Measurements from ENCODE around the gene POLR2I.
A peak's percentile ranks its signal among the peaks of the same experiment; 100 is the strongest.

POLR2I gene

DNA sequence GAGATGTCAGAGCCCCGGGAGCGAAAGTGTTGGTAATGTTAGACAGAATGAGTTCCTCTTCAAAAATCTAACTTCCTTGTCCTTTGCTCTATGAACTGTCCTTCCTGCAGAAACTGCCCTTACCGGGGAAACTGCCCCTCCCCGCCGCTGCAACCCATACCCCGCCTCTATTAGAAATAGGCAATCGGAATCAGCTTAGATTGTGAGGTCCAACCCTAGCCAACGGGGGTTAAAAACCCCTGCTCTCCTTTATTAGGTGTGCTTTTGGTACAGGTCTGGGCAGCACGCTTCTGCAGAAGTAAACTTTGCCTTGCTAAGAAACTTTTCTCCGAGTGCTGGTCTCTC lies 13.7 kb upstream of the POLR2I start:
- H3K27ac ChIP-seq = peak overlapping the region; percentile 80
- TF ChIP-seq ZFX (IDR thresholded peaks at IDR 0.05) = no peak
- TF ChIP-seq, protein P1, sequence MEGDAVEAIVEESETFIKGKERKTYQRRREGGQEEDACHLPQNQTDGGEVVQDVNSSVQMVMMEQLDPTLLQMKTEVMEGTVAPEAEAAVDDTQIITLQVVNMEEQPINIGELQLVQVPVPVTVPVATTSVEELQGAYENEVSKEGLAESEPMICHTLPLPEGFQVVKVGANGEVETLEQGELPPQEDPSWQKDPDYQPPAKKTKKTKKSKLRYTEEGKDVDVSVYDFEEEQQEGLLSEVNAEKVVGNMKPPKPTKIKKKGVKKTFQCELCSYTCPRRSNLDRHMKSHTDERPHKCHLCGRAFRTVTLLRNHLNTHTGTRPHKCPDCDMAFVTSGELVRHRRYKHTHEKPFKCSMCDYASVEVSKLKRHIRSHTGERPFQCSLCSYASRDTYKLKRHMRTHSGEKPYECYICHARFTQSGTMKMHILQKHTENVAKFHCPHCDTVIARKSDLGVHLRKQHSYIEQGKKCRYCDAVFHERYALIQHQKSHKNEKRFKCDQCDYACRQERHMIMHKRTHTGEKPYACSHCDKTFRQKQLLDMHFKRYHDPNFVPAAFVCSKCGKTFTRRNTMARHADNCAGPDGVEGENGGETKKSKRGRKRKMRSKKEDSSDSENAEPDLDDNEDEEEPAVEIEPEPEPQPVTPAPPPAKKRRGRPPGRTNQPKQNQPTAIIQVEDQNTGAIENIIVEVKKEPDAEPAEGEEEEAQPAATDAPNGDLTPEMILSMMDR (conservative IDR thresholded peaks at IDR 0.05) = no peak

DNA sequence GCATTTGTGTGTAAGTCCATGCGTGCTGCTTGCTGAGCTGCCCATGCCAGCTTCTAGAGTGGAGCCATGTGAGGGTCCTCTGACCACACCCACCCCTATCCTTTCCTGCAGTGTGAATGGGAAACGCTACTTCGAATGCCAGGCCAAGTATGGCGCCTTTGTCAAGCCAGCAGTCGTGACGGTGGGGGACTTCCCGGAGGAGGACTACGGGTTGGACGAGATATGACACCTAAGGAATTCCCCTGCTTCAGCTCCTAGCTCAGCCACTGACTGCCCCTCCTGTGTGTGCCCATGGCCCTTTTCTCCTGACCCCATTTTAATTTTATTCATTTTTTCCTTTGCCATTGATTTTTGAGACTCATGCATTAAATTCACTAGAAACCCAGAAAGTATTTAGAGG lies 10.9 kb upstream of the POLR2I start:
- no peak for TF ChIP-seq ZFX (IDR thresholded peaks at IDR 0.05)
- TF ChIP-seq, protein P1 (conservative IDR thresholded peaks at IDR 0.05) = no peak

DNA sequence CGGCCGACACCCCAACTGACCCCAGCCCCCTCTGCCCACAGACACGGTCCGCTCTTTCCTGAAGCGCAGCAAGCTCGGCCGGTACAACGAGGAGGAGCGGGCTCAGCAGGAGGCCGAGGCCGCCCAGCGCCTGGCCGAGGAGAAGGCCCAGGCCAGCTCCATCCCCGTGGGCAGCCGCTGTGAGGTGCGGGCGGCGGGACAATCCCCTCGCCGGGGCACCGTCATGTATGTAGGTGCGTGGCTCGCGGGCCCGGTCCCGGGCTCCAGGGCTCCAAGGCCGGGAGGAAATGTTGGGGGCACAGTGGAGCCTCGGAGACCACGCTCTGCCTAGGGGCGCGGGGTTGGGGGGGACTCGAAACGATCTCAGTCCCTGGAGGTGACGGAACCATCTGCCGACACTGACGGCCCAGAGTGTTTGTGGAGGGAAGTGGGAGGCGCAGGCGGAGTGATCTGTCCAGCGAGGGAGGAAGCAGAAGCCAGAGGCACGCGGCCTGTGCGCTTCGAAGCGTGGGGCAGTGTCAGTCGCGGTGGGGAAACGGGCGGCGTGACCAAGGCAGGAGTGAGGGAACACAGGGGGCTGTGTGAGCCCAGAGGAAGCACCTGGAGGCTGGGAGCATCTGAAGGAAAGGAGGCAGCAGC lies 6.9 kb upstream of the POLR2I start:
- no peak overlapping the region for H3K27ac ChIP-seq
- TF ChIP-seq, protein P1 (conservative IDR thresholded peaks at IDR 0.05) = no peak
- no peak for TF ChIP-seq ZFX (IDR thresholded peaks at IDR 0.05)

More for the DNA sequence above, 10.9 kb upstream of the POLR2I start:
- H3K27ac ChIP-seq = no peak overlapping the region

DNA sequence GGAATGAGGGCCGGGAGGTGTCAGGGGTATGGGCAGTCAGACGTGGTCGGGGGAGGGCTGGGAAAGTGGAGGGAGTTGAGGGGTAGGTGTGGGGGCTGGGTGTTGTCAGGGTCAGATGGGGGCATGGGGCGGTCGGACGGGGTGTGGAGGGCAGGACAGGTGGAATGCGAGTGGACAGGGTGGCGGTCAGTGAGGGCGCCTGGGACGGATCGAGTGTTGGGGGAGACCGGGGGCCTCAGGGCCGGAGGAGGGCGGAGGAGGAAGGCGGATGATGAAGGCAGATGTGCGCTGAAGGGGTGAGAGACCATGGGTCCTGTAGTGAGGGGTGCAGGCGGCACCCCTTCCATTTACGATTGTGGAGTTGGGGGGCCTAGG lies 6.3 kb upstream of the POLR2I start:
- TF ChIP-seq, protein P1 (conservative IDR thresholded peaks at IDR 0.05) = no peak
- TF ChIP-seq ZFX (IDR thresholded peaks at IDR 0.05) = no peak
- no peak overlapping the region for H3K27ac ChIP-seq

DNA sequence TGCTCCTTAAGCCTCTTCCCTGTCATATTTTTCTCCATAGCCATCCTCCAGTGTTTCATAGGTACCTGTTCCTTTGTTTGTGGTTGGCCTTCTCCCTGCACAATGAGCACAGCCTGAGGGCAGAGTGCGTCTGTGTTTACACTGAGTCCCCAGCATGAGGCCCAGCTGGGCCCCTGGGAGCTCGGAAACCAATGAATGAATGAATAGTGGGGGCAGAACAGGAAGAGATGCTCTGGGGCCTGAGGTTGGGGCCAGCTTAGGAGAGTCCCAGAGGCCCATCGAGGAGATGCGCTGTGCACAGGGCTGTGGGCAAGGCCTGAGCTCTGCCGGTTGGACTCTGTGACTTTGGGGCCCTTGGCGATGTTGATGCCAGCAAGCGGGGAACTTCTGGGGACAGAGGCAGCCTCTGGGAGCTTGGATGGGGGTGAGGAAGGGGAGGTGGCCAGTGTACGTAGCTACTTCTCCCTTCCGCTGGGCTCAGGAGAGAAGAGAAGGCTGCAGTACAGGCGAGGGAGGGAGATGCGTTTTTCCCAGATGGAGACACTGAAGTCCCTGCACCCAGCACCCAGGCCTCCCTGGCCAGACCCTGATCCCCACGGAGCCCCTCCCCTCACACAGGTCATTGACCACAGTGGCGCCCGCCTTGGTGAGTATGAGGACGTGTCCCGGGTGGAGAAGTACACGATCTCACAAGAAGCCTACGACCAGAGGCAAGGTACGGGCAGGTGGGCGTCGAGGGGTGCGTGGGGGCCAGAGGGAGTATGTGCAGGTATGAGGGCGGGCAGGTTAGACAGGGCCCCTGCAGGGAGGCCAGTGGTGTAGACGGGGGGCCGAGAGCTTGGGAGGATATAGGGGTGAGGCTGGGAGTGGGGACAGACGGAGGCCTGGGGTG lies 5.7 kb upstream of the POLR2I start:
- TF ChIP-seq, protein P1 (conservative IDR thresholded peaks at IDR 0.05) = no peak
- no peak for TF ChIP-seq ZFX (IDR thresholded peaks at IDR 0.05)
- no peak overlapping the region for H3K27ac ChIP-seq

DNA sequence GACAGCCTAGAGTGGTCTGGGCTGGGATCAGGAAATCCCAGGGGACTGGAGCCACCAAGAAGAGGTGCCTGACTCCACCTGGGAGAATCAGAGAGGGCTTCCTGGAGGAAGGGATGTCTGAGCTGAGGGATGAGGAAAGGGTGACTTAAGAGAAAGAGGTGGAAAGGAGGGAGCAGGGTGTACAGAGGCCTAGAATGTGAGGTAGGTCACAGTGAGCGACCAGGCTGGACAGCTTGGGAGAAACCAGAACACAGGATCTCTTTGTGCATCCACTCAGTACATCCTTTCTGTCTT lies 1.6 kb upstream of the POLR2I start:
- no peak for TF ChIP-seq ZFX (IDR thresholded peaks at IDR 0.05)
- TF ChIP-seq, protein P1 (conservative IDR thresholded peaks at IDR 0.05) = no peak
- H3K27ac ChIP-seq = peak overlapping the region; percentile 91
